ENCODE results near the gene ZNF138.

- TF ChIP-seq CTCF (conservative IDR thresholded peaks at IDR 0.05; ENCODE audit: low read depth, low read length) (no peak), EZH2 (IDR thresholded peaks at IDR 0.05; ENCODE audit: borderline replicate concordance, low read depth, low read length, poor library complexity, severe bottlenecking) (no peak)
These were observed 68.8 kb downstream of the ZNF138 start for GRCh38 chr7:64863021-64863420.
